RWPE1 (cell line): ENCODE data around the gene BLOC1S1.

Source experiments
- CTCF ChIA-PET: fragments of 350-600 bp; sonication (Branson Sonifier 250); formaldehyde crosslinking; extraction: SDS; loops from one replicate; lab custom pipeline; 2021; lab: Yijun Ruan, JAX
- POLR2A ChIA-PET: fragments of 400-600 bp; formaldehyde crosslinking; extraction: SDS; loops from one replicate; lab custom pipeline; 2020; ENCODE audit warnings: antibody characterized with exemption; ENCODE audit not compliant: low non-redundant PET; lab: Yijun Ruan, JAX
- DNase-seq: peaks from one replicate; pipeline ENCODE4 v3.0.0; 2012; ENCODE audit warnings: low spot score
- H3K27ac ChIP-seq: fragments of 450-650 bp; 2 replicates; pipeline ENCODE4 v1.5.1; 2017
- TF ChIP-seq, protein P1 (sequence below): fragments of 450-650 bp; conservative IDR thresholded peaks from 2 replicates; pipeline ENCODE4 v1.5.1; 2017; ENCODE audit warnings: low read depth, mild to moderate bottlenecking

BLOC1S1 gene

DNA sequence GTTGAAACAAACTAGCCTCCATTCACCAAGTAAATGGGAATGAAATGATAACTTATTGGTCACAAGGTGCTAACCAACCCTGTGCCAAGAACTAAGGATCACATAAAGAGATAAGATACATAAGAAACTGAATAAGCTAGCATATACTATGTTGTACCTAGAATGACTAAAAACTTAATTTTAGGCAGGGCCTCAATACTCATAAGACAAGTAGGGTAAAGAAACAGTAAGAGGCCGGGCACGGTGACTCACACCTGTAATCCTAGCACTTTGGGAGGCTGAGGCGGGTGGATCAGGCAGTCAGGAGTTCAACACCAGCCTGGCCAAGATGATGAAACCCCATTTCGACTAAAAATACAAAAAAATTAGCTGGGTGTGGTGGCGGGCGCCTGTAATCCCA, 44.8 kb downstream of the BLOC1S1 start:
- no peak for DNase-seq
- H3K27ac ChIP-seq = no peak overlapping the region
- POLR2A ChIA-PET = no interaction called here
- TF ChIP-seq, protein P1, sequence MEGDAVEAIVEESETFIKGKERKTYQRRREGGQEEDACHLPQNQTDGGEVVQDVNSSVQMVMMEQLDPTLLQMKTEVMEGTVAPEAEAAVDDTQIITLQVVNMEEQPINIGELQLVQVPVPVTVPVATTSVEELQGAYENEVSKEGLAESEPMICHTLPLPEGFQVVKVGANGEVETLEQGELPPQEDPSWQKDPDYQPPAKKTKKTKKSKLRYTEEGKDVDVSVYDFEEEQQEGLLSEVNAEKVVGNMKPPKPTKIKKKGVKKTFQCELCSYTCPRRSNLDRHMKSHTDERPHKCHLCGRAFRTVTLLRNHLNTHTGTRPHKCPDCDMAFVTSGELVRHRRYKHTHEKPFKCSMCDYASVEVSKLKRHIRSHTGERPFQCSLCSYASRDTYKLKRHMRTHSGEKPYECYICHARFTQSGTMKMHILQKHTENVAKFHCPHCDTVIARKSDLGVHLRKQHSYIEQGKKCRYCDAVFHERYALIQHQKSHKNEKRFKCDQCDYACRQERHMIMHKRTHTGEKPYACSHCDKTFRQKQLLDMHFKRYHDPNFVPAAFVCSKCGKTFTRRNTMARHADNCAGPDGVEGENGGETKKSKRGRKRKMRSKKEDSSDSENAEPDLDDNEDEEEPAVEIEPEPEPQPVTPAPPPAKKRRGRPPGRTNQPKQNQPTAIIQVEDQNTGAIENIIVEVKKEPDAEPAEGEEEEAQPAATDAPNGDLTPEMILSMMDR = no peak
- CTCF ChIA-PET = no interaction called here

- TF ChIP-seq, protein P1 = no peak
- no peak overlapping the region for H3K27ac ChIP-seq
- ChIA-PET POLR2A (no interaction called here), CTCF (no interaction called here)
- DNase-seq = no peak
Measured at GRCh38 chr12:55762646-55763045, 46.8 kb downstream of the BLOC1S1 start.

- ChIA-PET POLR2A (no interaction called here), CTCF (interaction anchor here (0.6 kb wide), 1 partner anchor 350 kb away, joined by 5 read pairs; no protein-coding TSS in a partner anchor)
- TF ChIP-seq, protein P1 = no peak
- DNase-seq = no peak
- H3K27ac ChIP-seq = no peak overlapping the region
Measured at GRCh38 chr12:55765736-55766290, 50.0 kb downstream of the BLOC1S1 start.

- POLR2A ChIA-PET = no interaction called here
- TF ChIP-seq, protein P1 = no peak
- DNase-seq = no peak
- H3K27ac ChIP-seq = no peak overlapping the region
- CTCF ChIA-PET = no interaction called here
Measured at GRCh38 chr12:55767156-55767555, 51.3 kb downstream of the BLOC1S1 start.
